Measurements from ENCODE around the gene HYAL3. TPM values are rescaled to one million over a fixed set of nuclear protein-coding genes. Genes with fewer than 3 reads are reported as not detected.

The HYAL3 gene
- total RNA-seq, 1 donor from 2014 or later = 2.5 TPM

DNA sequence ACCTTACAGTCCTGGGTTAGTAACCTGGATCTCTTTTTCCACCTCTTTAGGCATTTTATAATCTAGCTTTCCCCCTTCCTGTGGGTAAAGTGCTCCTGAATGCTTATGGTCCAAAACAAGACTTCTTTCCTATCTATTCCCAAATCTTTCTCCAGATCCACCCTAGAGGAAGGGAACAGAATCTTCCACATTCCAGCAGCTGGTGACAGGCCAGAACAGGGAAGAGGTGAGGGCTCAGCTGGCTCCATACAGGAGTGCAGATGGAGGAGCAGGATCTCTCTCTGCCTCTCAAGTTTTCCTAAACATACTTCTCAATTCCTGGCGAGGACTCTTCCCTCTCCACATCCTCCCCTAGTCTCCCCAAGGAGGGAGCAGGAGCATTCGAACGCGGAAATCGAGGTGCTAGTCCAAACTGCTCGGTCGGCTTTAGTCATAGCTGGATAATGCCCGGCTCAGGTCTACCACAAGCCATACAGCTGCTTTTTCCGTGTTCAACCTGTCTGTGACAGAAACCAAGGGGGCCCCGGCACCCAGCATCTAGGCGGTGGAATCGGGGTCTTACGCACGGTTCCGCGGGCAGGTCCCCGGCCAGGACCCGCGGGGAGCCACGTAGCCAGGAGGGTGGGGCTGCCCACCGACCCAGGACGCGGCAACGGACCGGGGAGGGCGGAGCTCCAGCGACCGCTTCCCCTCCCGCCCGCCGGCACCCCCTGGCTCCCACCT, 37.4 kb upstream of the HYAL3 start:
- TF ChIP-seq, protein P1, sequence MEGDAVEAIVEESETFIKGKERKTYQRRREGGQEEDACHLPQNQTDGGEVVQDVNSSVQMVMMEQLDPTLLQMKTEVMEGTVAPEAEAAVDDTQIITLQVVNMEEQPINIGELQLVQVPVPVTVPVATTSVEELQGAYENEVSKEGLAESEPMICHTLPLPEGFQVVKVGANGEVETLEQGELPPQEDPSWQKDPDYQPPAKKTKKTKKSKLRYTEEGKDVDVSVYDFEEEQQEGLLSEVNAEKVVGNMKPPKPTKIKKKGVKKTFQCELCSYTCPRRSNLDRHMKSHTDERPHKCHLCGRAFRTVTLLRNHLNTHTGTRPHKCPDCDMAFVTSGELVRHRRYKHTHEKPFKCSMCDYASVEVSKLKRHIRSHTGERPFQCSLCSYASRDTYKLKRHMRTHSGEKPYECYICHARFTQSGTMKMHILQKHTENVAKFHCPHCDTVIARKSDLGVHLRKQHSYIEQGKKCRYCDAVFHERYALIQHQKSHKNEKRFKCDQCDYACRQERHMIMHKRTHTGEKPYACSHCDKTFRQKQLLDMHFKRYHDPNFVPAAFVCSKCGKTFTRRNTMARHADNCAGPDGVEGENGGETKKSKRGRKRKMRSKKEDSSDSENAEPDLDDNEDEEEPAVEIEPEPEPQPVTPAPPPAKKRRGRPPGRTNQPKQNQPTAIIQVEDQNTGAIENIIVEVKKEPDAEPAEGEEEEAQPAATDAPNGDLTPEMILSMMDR (IDR thresholded peaks at IDR 0.05) = no peak
- H3K27me3 Mint-ChIP-seq = no peaks in the 10 kb centered on the region
- no peaks in the 10 kb centered on the region for H3K9me3 Mint-ChIP-seq
- ATAC-seq (ENCODE audit: low read depth) (peak; percentile 35), DNase-seq (no peak)
- intact Hi-C loops (cut with micrococcal nuclease) = loop anchor here (1.0 to 2.0 kb wide), 4 partner anchors 8 to 37 kb away; partner anchors contain the start of genes HYAL3, NAA80, TMEM115 and TUSC2
- H3K4me1 Mint-ChIP-seq = peaks cover 68% of the 10 kb centered on the region
- CTCF ChIA-PET = interaction anchor here (0.7 to 3.8 kb wide), 8 partner anchors 8 to 142 kb away, joined by 3 to 16 read pairs (median 6); partner anchors contain the start of genes CYB561D2, HYAL2, HYAL3 and NAA80
- H3K27ac Mint-ChIP-seq = peak overlapping the region; percentile 98
- peaks cover 26% of the 10 kb centered on the region for H3K36me3 Mint-ChIP-seq (ENCODE audit: low read depth)
- H3K4me3 Mint-ChIP-seq = peak overlapping the region; percentile 95
- POLR2A ChIA-PET = interaction anchor here (0.5 to 6.5 kb wide), 31 partner anchors 12 to 1436 kb away, joined by 3 to 195 read pairs (median 5); partner anchors contain the start of genes C3orf18, CISH, CYB561D2 and DCAF1

DNA sequence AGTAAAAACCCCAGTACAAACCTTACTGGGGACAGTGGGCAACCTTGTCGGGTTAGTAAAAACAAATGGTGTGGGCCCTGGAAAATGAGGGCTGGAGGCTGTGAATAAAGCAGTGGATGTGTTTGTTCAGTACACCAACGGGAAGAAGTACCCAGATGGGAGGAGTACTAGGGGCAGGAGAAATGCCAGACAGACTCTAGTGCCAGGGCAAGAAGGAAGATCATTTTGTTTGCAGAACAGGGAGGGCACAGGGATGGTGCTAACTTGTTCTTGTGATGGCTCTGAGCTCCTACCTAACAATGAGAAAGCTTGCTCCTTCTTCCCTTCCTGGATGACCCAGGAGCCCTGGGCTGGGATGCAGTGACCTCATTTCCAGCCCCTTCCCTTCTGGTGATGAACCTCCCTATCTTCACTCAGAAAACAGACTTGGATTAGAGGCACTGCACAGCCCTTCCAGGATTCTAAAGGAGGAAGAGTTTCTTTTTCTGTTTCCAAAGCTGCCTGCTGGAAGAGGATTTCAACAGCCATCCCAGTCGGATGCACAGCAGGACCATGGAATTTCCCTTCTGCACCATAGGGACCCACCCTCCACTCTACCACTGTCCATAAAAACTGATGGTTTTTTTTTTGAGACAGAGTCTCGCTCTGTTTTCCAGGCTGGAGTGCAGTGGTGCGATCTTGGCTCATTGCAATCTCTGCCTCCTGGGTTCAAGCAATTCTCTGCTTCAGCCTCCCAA, 35.3 kb upstream of the HYAL3 start:
- ATAC-seq (ENCODE audit: low read depth) (no peak), DNase-seq (no peak)
- TF ChIP-seq, protein P1 (IDR thresholded peaks at IDR 0.05) = no peak
- intact Hi-C loops (cut with micrococcal nuclease) = no loop called here
- Mint-ChIP-seq H3K4me3 (no peak overlapping the region), H3K36me3 (ENCODE audit: low read depth) (peaks cover 44% of the 10 kb centered on the region), H3K27ac (peak overlapping the region; percentile 7), H3K9me3 (no peaks in the 10 kb centered on the region), H3K4me1 (peaks cover 53% of the 10 kb centered on the region), H3K27me3 (no peaks in the 10 kb centered on the region)
- CTCF ChIA-PET = no interaction called here
- POLR2A ChIA-PET = interaction anchor here (0.8 to 1.3 kb wide), 2 partner anchors 10 to 13 kb away, joined by 3 to 4 read pairs; no protein-coding TSS in a partner anchor

DNA sequence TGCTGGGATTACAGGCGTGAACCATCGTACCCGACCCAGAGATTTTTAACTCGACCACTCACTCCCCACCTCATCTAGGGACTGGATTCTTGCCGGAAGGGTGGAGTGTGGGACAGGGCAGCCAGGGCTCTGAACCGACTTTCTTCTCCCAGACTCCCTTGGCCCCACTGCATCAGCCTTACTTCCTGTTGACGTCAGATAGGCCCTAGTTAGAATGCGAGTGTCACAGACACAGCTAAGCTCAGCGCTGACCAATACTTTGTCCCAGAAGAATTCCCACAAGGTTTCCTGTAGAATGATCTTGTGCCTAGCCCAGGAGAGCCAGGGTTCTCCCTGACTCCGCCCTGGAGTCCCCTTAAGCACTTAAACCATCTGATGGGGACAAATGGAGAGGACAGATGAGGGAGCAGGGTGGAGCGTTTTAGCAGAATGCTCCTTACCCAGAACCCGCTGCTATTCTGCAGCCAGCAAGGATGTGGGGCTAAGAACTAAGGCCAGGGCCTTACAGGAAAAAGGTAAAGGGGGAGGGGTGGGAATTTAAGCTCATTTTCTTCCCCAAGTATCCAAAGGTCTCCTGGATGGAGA, 34.6 kb upstream of the HYAL3 start:
- intact Hi-C loops (cut with micrococcal nuclease) = no loop called here
- CTCF ChIA-PET = no interaction called here
- H3K27me3 Mint-ChIP-seq = no peaks in the 10 kb centered on the region
- H3K4me3 Mint-ChIP-seq = peak overlapping the region; percentile 7
- H3K36me3 Mint-ChIP-seq (ENCODE audit: low read depth) = peaks cover 47% of the 10 kb centered on the region
- H3K27ac Mint-ChIP-seq = peak overlapping the region; percentile 37
- TF ChIP-seq, protein P1 (IDR thresholded peaks at IDR 0.05) = no peak
- no peak for DNase-seq
- peaks cover 46% of the 10 kb centered on the region for H3K4me1 Mint-ChIP-seq
- no peaks in the 10 kb centered on the region for H3K9me3 Mint-ChIP-seq
- POLR2A ChIA-PET = interaction anchor here (0.6 to 1.3 kb wide), 4 partner anchors 9 to 42 kb away, joined by 3 to 4 read pairs (median 3); partner anchors contain the start of gene IFRD2
- ATAC-seq (ENCODE audit: low read depth) = no peak

DNA sequence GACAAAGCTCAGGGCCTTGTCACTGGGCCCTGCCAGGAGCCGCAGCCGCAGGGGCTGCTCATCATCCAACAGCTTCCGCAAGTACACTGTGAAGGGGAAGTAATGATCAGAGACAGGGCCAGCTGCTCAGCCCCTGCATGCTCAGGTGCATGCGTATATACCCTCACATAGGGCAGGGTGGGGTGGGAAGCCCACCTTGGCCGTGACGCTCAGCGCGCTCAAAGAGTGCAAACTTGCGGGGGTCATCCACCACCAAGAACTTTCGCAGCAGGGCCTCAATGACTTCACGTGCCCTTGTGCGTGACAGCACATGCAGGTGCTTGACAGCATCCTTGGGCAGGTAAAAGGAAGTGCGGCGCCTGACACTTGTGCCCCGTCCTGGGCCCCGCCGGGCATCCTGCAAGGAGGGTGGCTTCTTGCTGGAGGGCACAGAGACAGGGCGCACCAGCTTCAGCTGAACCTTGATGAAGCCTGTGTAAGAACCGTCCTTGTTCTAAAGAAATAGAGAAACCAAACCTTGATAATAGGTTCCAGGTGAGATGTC, 32.2 kb upstream of the HYAL3 start:
- Mint-ChIP-seq H3K9me3 (no peaks in the 10 kb centered on the region), H3K27me3 (no peaks in the 10 kb centered on the region), H3K4me1 (peaks cover 47% of the 10 kb centered on the region), H3K27ac (no peak overlapping the region), H3K36me3 (ENCODE audit: low read depth) (peaks cover 48% of the 10 kb centered on the region), H3K4me3 (no peak overlapping the region)
- ATAC-seq (ENCODE audit: low read depth) (no peak), DNase-seq (no peak)
- CTCF ChIA-PET = interaction anchor here (0.9 kb wide), 1 partner anchor 8 kb away, joined by 3 read pairs; no protein-coding TSS in a partner anchor
- intact Hi-C loops (cut with micrococcal nuclease) = no loop called here
- TF ChIP-seq, protein P1 (IDR thresholded peaks at IDR 0.05) = no peak
- POLR2A ChIA-PET = no interaction called here

Data from activated B cell treated with CpG ODN at 0.5 μM for 24 hours (primary cell).